Pons (tissue), 1 donor: ENCODE results near the gene COL3A1.
A peak's percentile ranks its signal among the peaks of the same experiment; 100 is the strongest.

Experiments used
- DNase-seq: peaks from one replicate; pipeline ENCODE4 v3.0.0-alpha.2; 2016; ENCODE audit warnings: low spot score

Gene COL3A1

GRCh38 chr2:189015359-189015758, 41.2 kb downstream of the COL3A1 start:
- DNase-seq: no peak

DNA sequence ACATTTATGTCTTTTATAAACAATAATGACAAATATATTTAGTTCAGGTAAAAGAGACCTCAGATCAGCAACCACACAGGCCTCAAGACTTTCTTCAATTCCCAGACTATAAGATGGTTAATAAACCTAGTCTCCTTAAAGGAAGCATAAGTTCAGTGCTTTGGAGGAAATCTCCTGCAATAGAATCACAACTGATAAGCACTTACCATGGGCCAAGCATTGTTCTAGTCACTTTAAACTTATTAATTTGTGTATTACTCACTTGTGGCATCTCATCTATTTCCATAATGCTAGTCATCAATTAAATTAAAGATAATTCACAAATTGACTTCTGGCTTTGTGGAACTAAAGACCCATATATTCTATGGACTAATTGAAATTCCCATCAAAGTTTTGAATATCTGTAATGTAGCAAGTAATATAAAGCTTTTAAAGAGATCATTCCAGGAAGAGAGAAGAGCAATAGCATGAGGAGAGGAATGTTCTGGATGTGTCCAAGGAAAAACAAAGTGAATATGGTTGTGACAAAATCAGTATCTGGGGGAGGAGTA, 42.2 kb downstream of the COL3A1 start:
- no peak for DNase-seq

DNA sequence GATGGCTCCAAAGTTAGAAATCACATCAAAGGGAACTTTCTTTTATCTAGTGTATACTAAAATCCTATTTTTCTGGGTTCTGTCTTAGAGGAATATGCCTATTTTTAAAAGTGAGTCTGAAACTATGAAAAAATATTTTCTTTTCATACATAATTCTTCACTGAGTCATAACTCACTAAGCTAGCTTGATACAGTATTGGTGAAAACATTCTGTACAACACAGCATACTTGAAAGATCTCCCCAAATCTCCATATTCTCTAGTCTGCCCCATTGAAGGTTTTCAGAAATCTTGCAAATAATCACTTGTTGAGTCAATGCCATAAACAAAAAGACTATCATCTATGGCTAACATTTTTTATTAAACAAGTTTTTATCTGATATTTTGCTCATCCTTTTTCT, 44.5 kb downstream of the COL3A1 start:
- no peak for DNase-seq

GRCh38 chr2:189020179-189020578, 46.0 kb downstream of the COL3A1 start:
- DNase-seq: no peak

- DNase-seq: peak; percentile 22
Observed at GRCh38 chr2:189022053-189022481, 47.9 kb downstream of the COL3A1 start.

GRCh38 chr2:189022492-189022891, 48.3 kb downstream of the COL3A1 start:
- no peak for DNase-seq

DNA sequence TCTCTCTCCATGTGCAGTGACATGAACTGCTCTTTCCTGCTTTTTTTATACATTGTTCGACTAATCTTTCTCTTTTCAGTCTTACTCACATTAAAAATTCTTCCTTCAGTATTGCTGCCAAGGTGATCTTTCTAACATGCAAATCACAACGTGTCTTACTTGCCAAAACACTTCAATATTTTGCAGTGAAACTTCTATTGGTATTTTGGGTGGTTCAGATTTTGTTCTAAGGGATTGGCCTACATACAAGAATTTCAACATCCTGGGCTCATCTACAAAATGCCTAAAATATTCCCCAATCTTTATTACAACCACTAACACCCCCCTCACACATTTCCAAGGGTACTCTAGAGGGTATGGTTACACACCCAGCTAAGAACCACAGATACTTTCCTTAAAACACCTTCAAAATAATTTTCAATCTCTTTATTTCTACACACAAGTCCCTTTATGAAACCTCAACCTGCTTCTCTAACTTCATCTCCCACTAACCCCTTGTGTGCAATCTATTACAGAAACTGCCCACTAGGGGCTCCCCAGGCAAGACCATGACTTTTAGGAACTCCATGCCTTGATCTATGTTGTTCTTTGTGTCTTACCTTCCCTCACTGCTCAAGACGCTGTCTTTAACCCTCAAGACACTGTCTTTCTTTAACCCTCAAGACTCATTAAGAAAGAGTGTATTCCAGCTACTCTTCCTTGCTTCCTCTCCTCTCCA, 50.9 kb downstream of the COL3A1 start:
- DNase-seq: no peak

- no peak for DNase-seq
Observed at GRCh38 chr2:189037518-189037917, 63.3 kb downstream of the COL3A1 start.

DNA sequence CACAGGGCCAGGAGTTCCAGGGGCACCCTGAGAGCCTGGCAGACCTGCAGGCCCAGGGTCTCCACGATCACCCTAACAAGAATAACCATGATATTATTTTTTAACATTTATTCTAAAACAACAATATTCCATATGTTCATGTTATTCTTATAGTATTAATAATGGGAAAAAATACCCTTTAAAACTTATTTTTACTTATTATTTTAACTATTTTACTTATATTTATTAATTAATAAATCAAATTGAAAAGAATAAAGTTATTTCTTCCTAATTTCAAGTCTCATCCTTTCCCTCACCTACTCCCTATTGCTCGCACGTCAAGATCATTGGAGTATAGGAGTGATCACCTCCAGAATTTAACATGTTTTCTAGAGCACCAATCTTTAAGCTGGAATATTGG, 71.7 kb downstream of the COL3A1 start:
- no peak for DNase-seq

- no peak for DNase-seq
Observed at GRCh38 chr2:189046320-189046719, 72.1 kb downstream of the COL3A1 start.

DNA sequence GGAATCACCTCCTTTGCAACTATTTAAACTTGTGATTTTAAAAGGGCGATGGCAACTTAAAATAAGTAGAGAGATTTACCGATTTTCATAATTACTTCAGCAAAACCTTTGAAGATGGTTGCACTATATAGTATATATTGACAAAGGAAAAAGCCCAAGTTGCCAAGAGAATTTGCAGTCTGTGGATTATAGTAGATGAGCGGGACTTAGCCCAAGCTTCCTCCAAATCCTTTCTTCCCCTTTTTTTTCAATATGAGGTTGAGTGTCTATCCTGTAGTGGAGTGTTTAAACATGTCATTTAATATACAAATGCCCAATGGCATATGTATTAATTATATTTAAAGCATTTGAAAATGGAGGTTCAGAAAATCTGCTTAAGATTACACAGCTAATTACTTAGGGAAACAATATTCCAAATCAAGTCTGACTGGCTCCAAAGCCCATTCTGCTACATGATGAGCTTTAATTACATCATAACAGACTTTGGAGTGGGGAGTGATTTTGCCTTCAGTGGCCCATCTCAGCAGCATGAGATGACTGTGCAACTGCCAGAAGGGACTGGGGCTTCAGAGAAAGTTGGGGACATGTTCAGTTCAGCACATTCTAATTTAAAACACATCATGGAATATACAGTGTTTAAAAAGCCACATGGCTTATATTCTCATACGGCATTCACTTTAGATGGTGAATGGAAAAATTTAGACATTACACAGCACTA, 73.2 kb downstream of the COL3A1 start:
- DNase-seq: no peak

GRCh38 chr2:189048189-189048588, 74.0 kb downstream of the COL3A1 start:
- DNase-seq: no peak

DNA sequence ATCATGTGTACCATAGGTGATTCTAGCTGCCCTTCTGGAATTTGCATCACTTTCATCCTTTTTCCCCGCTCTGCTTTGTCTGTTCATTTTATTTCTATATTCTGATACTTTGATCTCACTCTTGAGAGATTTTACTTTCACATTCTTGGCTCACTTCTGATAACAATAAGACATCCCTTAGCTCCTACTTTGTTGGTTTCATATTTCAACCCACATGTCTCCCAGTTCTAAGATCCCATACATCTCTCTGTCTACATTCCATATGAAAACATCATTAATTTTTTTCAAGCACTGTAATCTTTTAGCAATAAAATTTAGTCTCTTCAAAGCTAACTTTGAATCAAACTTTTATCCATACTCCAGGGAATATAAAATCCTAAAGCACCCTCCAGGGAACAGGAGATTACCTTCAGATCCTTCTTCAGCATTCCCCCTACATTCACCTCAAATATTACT, 75.6 kb downstream of the COL3A1 start:
- no peak for DNase-seq

GRCh38 chr2:189050165-189050712, 76.1 kb downstream of the COL3A1 start:
- DNase-seq: no peak

DNA sequence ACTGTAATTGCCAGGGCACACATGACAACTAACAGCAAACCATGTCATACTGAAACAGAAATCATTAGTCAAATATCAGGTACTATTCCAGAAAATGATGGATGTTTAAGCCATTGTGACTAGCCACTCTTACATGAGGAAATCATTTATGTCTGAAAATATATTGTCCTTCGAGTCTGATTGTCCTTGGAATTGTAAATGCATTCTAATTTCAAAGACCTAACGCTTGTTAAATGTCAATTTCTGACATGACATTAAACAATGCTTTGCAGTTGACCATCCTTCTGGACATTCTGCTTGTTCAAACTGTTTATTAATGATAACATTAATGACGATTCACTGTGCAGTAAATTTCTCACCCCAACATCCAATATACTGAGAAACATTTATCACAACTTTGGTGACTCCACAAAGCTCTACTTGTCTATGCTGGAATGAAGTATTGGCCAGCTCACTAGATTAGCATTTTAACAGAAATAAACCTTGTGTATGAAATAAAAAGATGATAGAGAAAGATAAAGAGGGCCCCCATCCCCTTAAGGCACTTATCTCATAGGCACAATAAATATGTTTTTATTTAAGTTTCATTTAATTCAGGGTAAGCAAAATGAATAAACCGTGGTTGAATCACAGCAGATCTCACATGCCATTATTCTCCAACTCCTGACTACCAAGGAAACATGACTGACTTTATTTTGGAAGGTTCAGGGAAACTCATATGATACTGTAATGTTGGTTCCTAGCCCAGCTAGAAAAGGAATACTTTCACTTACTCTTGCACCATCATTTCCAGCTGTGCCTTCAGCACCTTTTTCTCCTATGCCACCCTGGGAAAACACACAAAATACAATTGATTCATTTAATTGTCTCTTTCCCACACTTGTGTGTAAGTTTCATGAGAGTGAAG, 82.3 kb downstream of the COL3A1 start:
- DNase-seq: no peak

DNA sequence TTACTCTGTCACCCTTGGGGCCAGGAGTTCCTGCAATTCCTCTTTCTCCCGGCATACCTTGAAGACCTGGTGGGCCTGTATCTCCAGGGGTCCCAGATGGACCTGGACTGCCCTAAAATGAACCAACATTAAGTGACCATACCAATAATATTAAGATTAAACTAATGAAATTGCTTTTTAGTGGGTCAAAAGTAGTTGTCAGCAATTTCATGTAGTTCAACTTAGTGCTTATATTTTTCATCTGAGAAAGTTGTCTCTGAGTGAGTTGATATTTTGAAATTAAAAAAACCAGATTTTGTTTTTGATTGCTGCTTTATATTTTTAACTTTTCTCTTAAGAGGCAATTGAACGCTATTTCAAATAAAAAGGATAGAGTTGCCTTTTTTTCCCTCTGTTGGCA, 83.1 kb downstream of the COL3A1 start:
- DNase-seq: no peak

DNA sequence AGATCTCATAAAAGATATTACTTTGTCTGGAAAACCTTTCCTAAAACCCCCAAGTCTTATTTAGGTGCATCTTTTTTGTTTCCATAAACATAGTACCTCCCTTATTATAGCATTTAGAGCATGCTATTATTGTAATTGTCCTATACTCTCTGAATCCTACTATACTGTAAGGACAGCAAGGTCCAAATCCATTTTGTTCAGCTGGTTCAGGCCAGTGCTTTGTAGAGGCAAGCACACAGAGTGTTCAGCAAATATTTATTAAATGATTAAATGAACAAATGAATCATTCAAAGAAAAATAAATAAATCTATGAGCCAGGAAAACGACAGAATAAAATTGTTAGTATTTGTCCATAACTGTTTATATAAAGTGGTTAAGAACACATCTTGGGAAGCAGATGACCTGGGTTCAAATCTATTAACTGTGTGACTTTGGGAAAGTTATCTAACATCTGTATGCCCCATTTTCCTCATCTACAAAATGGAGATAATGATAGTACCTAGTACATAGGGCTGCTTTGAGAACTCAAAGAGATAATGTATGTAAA, 86.0 kb downstream of the COL3A1 start:
- DNase-seq: no peak
